HG02798 (cell line): ENCODE measurements around the gene CKLF.

Experiments
- ATAC-seq: cut with Tn5 transposase; IDR thresholded peaks from one replicate; pipeline ENCODE4 v1.9.1; 2021; ENCODE audit warnings: mild to moderate bottlenecking; ENCODE audit not compliant: unreplicated experiment, poor library complexity

Gene CKLF

DNA sequence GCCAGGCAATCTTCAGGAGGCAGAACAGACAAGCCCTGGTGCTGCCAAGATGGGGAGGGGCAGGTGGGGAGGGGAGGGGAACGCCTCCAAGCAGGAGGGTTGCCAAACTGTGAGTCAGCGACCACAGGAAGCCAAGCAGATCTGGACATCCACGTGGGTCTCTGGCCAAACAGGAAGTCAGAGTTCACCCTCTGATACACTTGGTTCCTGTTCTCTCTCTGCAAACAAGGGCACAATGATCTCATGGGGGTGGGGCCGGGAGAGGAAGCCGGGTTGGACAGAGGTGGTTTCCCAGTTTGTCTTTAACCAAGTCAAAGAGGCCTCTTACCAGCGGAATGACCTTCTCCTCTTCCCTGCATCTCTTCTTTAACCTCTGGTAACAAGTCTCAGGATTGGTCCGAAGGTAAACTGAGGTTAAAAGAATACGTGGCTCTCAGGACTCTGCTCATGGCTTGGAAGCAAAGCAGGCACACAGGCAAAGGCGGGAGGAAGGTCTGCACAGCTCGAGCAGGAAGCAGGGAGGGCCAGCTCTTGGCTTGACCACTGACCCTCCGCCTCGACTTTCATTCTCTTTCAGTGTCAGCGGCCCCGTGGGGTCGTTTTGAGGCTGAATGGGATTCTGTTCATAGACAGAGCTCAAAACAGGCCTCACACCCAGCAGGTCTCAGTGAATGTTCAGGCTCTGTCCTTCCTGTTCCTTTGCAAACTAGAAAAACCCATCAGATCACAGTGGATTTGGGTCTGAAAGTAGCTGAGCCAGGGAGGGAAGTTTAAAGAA, 35.4 kb upstream of the CKLF start:
- peak; percentile 99 for ATAC-seq

DNA sequence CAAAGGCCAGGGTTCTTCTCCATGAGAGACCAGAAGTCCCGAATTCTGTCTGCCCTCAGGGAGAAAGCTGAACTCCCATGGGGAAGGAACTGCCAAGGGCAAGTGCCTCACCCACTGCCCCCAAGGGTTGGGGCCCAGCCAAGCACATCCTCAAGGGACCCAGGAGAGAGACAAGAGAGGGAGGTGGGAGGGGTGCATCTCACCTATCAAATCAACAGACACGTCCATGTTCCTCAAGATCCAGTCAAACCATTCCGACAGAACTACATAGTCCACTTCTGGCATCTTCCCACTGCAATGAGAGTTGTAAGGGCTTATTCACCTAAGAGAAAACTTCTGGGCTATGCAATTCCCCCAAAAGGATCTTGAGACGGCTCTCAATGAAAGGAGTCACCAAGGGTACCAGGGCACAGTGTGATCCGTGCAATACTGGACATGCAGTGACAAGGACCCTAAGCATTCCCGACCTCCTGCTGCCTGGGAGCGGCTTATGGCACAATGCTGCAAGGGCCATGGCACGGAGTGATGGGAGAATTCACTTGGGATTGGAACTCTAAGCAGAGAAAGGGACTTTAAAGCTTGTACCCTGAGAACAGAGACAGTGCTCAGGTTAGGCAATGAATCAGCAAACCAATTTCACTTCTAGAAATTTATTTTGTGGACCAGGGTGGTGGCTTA, 34.7 kb upstream of the CKLF start:
- ATAC-seq = no peak

DNA sequence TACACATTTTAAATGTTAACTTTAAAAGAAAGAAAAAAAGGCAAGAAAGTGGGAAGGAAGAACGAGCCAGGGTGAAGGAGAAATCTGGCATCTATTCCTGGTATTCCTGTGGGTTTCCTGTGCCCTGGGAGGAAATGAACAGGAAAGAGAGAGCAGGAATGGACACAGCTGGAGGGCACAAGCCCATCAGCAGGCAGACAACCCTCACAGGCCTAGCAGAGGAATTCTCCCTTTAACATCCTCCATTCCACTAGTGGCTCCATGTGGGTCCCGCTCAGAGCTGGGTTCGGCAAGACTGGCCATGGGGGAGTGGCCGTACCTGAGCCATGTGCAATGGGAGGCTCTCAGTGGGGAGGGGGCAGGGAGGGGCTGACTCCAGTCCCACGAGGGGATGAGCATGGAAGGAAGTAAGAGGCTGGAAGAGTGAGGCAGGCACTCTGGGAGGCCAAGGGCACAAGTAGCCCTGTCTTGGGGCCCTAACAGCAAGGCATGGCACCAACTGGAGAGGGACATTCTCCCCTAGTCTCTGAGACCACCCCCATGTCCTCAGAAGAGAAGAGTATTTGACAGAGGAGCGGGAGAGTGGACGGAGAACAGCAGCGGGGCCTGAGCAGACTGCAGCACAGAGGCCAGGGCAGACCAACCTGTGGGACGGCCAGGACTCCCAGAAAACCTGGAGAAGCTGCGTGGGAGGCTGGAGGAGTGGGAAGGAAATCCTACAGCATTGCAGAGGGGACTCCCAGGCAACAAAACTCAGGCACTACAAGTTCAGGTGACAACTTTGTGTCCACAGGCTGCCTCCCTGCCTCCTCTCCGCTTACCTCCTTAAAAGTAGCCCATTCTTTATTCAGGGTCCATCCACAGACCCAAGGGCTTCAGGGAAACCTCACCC, 32.6 kb upstream of the CKLF start:
- ATAC-seq = no peak

DNA sequence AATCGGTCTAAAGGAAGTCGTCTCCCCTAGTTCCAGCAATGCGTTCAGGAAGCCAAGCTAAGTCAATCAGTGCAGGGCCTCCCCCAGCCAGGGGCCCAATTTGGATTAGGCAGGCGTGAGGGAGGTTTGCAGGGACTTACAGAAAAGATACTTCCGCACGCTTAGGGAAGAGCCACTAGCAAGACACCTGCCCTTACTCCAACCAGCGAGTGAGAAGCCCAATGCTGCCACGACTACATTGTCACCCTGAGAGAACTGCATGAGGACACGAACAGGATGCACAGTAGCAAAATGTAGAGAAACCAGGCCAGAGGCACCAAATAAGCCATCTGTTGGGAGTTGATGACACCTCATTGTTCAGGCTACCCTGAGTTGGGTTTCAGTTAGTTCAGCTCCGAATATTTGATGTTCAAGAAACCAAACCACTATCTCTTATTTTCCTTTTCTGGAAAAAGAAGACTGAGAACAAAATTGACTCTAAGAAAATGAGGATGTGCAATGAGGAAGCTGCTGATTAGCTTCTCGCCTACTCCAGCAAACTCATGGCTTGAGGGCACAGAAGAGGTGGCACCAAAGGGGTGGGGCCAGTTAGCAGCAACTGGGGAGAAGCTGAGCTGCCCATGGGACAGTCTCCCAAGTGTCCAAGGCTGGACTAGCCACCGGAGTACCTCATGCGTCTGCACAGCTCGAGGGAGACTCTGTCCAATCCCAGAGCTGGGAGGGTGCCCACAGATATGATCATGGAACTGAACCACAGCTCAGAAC, 31.8 kb upstream of the CKLF start:
- no peak for ATAC-seq

DNA sequence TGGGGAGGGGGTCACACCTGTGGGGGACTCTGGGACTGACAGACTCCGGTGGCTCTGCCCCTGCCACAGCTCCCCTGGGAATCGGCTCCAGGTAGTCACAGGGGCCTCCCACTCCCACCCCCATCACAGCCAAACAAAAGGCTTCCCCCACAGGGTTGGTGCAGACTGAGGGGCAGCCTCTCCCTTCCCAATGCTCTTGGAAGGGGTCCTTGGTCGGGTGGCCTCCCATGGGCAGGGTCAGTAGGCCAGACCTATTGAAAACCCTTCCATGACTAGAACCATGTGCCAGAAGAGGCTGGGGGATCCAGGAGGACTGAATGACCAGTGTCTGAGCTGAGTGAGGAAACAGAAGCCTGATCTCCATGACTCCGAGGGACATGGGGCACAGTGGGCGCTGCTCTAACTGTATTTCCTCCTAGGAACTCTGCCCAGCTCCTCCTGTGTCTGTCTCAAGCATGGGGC, 31.1 kb upstream of the CKLF start:
- no peak for ATAC-seq

DNA sequence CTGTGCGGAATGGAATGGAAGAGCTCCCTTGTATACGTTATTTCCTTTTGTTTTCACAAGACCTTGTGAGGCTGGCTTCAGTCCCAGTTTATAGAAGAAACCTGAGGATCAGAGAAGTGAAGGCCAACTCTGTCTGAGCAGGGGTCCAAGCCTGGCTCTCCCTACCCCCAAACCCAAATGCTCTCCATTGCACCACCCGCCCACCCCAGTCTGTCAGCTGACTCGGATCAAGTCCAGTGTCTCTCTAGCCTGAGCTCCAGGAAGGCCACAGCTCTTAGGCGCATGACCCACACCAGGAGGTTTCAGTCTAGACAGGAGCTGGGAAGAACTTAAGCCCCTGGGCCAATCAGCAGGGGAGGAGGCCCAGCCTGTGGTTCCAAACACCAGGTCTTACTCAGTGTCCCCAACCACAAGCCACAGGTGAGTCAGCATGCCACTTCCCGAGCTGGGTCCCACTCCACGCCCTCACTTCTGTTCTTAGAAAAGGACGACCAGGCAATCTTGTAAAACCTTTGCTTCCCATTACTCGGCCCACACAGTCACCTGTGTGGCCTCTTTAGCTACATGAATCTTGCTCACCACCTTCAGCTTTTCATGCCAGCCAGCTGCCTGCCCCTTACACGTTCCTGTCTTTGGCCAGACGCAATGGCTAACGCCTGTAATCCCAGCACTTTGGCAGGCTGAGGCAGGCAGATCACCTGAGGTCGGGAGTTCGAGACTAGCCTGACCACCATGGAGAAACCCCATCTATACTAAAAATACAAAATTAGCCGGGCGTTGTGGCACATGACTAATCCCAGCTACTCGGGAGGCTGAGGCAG, 30.2 kb upstream of the CKLF start:
- ATAC-seq = peak; percentile 48

DNA sequence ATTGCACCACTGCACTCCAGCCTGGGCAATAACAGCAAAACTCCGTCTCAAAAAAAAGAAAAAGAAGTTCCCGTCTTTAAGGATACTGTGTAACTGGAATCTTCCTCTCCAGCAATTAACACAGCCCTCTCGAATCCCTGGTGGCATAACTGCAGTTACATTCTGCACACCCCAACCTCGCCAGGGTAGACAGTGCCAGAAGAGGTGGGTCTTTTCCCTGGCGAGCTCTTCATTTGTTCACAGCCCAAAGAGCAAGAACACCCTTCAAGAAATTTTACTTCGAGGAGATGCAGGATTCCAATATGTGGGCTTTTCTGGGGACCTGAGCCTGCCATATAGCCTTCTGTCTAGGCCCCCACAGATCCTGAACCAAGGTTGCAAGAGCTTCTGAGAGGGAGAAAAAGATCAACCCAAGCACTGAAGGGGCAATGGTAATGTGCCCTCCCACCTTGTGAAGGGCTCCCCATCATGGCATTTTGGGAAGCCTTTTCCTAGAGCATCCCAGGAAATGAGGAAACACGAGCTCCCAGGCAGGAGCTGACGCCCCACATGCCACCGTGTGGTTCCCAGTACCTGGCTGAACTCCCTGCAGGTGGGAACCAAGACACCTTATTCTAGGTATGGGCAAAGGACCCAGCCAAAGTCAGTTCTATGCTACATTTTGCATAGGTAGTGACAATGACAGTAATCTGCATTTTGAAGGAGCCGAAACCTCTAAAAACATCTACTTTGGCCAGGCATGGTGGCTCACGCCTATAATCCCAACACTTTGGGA, 29.4 kb upstream of the CKLF start:
- ATAC-seq = no peak

DNA sequence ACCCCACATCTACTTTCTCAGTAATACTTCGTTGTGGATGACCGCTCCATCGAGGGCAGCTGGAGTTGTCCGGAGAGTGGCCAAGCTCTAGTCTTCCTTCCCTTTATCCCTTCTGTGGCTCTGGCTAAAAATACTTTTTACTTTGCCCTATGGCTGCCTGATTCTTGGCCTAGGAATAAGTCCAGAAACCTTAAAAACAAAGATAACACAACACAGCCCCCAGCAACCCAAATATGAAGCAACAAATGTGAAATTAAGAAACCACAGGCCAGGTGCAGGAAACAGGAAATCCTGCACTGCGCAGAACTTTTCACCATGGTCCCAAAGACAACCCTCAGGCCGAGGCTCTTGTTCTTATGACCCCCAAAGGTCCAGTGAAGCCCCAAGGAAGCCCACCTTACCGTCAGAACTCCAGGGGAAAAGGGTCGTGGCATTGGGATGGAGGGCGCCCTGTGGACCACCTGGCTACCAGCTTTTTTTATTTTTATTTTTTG, 28.5 kb upstream of the CKLF start:
- peak; percentile 54 for ATAC-seq

DNA sequence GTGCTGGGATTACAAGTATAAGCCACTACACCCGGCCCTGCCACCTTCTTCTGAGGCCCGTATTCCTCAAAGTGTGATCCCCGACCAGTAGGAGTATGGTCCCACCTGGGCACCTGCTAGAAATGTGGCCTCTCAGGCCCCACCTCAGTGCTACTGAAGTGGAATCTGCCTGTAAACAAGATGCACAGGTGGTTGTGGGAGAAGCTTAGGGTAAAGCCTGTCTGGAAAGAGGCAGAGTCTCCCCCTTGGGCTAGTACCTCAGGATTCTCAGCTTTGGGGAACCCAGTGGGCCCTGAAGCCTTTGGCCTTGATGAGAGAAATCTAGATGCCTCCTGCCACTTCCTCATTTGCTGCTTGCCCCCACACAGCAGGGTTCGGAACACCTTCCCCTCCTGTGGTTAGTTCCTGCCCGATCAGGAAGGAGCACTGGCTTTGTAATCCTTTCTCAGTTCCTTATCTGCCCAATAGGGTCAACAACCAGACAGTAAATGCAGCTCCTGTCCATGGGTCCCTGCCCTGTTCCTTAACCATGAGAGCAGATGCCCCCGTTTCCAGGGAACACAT, 27.7 kb upstream of the CKLF start:
- peak; percentile 67 for ATAC-seq

DNA sequence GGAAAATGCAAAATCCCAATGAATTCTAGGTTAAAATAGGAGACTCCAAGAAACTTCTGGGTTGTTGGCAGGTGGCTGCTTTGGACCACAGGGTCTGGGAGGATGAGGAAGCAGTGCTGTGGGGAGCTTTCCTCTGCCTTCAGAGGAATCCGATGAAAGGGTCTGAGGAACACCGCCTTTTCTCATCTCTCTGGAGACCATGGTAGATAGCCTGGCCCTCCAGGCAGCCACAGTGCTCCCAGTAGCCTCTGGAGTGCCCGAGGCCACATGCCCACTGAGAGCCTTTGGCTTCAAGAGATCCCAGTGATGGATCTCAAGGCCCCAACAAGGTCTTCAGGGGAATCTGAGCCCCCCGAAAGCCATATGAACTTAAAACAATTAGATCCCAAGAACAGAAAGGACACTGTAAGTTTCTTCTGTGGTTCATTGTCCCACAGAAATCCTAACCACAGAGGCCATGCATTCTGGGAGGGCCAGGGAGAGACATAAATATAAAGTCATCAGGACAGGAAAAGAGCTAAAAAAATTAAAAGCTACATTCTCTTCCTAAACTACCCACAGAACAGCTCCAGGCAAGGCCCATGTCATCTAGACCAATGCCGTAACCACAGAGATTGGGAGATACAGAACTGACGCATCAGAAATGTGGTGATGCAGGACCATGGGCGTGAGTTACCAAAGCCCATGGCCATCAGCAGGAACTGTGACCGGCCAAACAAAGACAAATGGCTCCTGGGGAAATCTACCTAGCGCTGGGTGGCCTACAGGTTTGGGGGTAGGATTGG, 26.8 kb upstream of the CKLF start:
- ATAC-seq = no peak

DNA sequence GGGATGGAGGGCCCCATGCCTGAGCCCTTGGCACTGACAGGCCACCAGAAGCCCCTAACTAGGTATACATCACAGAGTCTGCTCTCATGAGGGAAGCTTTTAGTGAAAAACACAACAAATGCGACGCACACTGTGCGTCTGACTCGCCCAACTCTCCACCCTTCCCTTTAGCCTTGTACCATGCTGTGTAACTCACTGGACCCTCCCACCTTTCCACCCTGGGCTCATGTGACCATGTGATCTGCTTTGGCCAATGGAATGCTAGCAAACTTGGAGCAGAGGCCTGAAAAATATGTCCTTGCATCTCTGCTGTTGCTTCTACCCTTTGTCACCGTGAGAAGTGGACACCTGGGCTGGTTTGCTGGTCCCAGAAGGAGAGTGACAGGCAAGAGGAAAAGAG, 24.1 kb upstream of the CKLF start:
- ATAC-seq = no peak

DNA sequence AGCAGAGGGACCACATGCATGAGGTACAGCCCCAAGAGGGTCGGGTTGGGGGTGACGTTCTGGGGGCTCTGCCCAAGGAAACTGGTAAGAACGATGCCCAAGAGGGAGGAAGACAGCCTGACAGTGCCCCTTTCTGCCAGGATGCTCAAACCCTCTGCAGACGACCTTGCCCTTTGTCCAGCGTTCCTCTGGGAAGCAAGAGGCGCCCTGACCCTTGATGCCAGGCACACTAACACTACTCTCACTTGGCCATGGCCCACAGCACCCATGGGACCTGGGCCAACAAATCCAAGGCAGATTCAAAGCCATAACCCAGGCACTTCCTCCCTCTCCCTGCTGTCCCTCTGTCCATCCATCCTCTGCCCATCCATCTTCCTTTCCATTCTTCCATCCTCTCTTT, 22.9 kb upstream of the CKLF start:
- no peak for ATAC-seq

DNA sequence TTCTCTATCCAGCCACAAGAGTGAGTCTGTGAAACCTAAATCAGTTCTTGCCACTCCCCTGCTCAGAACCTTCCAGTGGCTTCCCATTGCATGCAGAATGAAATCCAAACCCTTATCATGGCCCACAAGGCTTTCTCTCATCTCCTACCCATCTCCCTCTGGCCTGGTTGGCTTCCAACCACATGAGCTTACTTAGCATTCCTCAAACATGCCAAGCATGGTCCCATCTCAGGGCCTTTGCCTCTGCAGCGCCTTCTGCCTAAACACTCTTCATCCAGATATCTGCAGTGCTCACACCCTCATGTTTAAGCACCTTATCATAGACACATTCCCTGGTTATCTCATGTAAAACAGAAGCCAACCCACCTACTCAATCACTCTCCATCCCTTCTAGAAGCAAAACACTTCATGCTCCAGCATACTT, 18.0 kb upstream of the CKLF start:
- ATAC-seq = no peak

DNA sequence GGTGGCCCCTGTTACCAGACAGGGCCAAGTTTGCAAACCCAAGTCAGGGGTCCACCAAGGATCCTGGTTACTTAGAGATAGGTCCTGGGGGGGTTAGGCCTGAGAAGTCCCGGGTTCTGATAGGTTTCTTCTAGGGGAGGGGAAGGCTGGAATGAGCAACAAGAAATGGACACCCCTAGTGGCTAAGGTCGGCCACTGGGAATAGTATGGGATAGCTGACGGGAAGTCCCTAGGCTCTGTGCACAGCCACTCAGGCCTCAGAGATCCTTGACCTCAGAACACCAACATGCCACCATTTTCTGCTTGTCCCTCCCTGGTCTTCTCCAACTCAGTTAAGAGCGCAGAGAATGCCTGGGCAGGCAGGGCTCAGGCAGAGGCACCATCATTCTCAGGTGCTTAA, 15.9 kb upstream of the CKLF start:
- ATAC-seq = no peak

DNA sequence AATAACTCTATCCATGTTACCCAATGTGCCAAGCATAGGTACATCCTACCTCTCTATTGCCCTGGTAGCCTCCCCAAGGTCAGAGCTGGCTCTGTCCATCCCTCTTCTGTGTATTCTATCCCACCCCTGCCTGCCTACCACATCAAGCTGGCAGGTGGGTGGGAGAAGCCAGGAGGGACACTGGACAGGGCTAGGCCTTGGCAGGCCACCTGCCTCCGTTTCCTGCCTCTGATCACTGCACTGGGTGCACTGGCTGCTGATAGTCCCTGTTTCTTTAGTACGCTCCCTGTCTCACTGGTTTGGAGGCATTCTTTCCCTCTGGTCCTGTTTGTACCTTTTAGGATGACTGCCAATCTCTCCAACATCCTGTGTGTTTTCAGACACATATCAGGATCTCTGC, 15.1 kb upstream of the CKLF start:
- ATAC-seq = no peak

DNA sequence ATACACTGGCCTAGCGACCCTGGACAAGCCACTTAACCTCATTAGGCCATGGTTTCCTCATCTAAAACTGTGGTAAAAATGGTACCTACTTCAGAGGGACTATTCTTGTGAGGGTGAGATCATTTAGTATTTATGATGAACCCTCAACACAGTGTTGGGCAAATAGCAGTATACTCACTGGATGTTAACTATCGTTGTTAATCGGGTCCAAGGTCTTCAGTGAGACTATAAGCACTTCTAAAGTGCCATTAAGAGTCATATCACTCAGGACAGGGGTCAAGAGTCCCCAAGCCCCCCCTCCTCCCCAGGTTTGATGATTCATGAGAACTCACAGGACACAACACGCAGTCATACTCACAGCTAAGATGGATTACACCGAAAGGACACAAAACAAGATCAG, 13.5 kb upstream of the CKLF start:
- ATAC-seq = no peak
